Astrocyte of the spinal cord (primary cell): ENCODE results near the gene MGST3.
"Not testable (repeated sequence)": the region's sequence is repeated elsewhere in the genome, so short reads cannot be mapped to it uniquely, and the experiment has no call there.

Experiments used
- DNase-seq: peaks from one replicate; pipeline ENCODE4 v3.0.0; 2011; ENCODE audit warnings: low read depth, low spot score
- H3K4me3 ChIP-seq: 2 replicates; pipeline ENCODE4 v1.5.1; 2011; ENCODE audit warnings: low read depth, mild to moderate bottlenecking, low read length, moderate library complexity
- CTCF ChIP-seq: IDR thresholded peaks from 2 replicates; pipeline ENCODE4 v1.5.1; 2012; ENCODE audit warnings: low read depth, mild to moderate bottlenecking, low read length, inconsistent platforms
- in situ Hi-C: cut with HindIII; loops from 2 replicates; pipeline ENCODE4 v1.10.0; 2017; ENCODE audit warnings: low sequenced_read_pairs

The MGST3 gene

GRCh38 chr1:165630629-165631341, at the start of gene MGST3:
Gene MGST3 (plus strand): TSS chr1:165631234. CDS start chr1:165649848, 18,614 bp downstream.
- H3K4me3 ChIP-seq = peak within 1 kb of the TSS; percentile 69
- DNase-seq = peak; percentile 99
- in situ Hi-C loops = no loop called here
- TF ChIP-seq CTCF = no peak

- no peak for TF ChIP-seq CTCF
- H3K4me3 ChIP-seq = no peak overlapping the region
- no peak for DNase-seq
- in situ Hi-C loops = no loop called here
Measured at GRCh38 chr1:165581926-165582325, 49.1 kb upstream of the MGST3 start.

- no peak for TF ChIP-seq CTCF
- DNase-seq = no peak
- H3K4me3 ChIP-seq = no peak overlapping the region
- in situ Hi-C loops = no loop called here
Measured at GRCh38 chr1:165586398-165586797, 44.6 kb upstream of the MGST3 start.

GRCh38 chr1:165591391-165591790, 39.6 kb upstream of the MGST3 start:
- H3K4me3 ChIP-seq, in situ Hi-C loops, DNase-seq: not testable (repeated sequence)

GRCh38 chr1:165592945-165593823, 37.9 kb upstream of the MGST3 start:
- DNase-seq = peak; percentile 79
- in situ Hi-C loops = no loop called here
- H3K4me3 ChIP-seq = no peak overlapping the region
- TF ChIP-seq CTCF = peak; percentile 83

GRCh38 chr1:165595246-165595938, 35.6 kb upstream of the MGST3 start:
- DNase-seq = peak; percentile 38
- TF ChIP-seq CTCF = no peak
- H3K4me3 ChIP-seq = no peak overlapping the region
- in situ Hi-C loops = no loop called here
